NCI-H524 treated with DMSO at 0.1 percent for 48 hours (cell line): ENCODE results near the gene MTPN.

ENCODE experiments used
- DNase-seq: peaks from one replicate; lab custom pipeline; 2025; lab: John Stamatoyannopoulos, UW

The MTPN gene, protein sequence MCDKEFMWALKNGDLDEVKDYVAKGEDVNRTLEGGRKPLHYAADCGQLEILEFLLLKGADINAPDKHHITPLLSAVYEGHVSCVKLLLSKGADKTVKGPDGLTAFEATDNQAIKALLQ

GRCh38 chr7:135977007-135977741 is at the start of gene MTPN:
TSS of gene MTPN (minus strand) at chr7:135977359. CDS start at chr7:135977100, 259 bp downstream.
- peak; percentile 70 for DNase-seq

- DNase-seq = no peak
Observed at GRCh38 chr7:136026209-136026608, 49.0 kb upstream of the MTPN start.

DNA sequence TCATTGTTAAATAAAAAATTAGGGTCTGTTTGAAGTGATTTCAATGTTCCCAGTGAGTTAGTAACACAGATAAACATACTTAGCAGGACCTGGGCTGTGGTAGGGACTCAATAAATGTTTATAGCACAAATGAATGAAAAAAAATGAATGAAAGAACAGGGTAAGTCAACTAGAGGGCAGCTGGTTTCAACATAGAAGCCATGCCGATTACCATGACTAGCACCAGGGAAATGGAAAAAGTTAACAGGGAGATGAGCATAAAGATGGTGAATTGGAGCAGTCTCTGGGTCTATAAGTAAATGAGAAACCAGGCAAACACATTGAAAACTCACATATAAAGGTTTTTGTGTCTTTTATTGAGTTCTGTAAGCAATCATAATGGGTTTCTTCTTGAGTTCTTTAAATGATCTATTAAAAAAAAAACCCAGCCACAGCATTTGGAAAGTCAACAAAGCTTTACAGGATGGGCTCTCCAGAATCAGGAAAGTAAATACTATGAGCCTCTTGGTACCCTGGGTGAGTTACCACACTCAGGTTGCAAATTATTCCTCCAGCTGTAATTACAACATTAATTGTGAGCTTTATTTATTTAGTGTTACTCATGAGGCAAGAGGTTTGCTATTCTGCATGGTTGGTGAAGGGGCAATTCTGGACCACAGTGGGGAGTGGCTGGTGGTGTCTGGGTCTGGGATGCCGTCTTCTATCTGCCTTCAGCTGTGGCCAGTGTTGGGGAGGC is 46.1 kb upstream of the MTPN start:
- no peak for DNase-seq

- DNase-seq = no peak
Observed at GRCh38 chr7:136020556-136020955, 43.4 kb upstream of the MTPN start.

- DNase-seq = no peak
Observed at GRCh38 chr7:136018104-136018503, 40.9 kb upstream of the MTPN start.

DNA sequence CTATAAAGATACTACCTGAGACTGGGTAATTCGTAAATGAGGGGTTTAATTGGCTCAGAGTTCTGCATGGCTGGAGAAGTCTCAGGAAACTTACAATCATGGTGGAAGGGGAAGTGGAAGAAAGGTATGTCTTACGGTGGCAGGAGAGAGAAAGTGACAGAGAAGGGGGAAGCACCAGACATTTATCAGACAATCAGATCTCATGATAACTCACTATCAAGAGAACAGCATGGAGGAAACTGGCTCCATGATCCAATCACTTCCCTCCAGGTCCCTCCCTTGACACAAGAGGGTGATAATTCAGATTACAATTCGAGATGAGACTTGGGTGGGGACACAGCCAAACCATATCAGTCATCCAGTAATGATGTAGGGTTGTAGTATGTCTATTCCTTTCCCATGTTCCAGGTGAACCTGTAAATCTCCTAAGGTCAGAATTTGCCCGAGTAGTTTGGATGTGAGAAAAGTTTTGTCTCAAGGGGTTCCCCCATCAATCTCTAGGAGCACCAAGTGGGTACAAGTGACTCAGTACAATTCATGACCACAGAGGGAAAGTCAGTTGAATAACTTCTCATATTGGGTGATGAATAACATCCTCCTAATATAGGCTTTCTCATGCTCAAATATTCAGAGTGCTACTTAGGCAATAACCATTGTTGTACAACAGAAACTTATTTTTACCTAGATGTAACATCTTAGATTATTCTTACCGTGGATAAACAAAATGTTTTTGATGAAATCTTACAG is 39.7 kb upstream of the MTPN start:
- no peak for DNase-seq

- no peak for DNase-seq
Observed at GRCh38 chr7:136015638-136016037, 38.5 kb upstream of the MTPN start.

DNA sequence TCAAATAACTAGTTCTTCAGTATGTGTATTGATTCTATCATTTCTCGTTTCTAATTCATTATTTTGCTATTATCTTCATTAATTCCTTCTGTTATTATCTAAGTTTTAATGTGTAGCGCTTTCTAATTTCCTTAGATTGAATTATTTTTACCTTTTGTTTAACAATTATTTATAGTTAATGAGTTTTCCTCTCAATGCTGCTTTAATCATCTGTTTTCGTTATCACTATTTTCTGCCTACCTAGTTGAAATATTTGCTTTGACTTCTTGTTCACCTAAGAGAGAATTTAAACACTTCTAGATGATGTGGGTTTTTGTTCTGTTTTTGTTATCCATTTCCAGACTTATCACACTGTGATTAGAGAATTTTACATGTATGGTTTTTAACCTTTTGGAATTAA is 37.5 kb upstream of the MTPN start:
- DNase-seq = no peak

- no peak for DNase-seq
Observed at GRCh38 chr7:136012238-136012637, 35.1 kb upstream of the MTPN start.

DNA sequence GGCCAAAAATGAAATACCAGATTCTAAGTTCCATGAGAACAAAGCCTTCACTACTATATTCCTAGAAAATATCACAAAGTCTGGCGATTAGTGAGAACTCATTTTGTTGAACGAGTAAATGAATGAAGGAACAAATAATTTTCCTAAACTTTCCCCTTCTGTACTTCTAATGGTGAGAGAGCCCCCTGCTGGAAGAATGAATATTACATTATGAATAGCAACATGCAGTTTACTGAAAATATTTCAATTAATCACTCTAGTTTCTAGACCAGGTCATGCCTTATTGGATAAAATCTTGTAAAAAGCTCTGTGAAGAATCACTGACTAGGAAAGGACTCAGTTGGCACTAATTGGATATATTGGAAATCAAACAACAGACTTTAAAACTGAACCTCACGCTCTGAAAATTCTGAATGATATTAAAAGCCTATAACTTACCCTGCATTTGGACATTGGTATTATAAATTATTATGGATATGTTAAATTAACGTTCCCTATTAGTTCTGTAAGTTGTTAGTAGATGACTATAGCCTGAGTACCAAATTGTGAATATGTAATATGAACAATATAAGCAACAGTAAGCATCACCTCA is 32.4 kb upstream of the MTPN start:
- DNase-seq = no peak

DNA sequence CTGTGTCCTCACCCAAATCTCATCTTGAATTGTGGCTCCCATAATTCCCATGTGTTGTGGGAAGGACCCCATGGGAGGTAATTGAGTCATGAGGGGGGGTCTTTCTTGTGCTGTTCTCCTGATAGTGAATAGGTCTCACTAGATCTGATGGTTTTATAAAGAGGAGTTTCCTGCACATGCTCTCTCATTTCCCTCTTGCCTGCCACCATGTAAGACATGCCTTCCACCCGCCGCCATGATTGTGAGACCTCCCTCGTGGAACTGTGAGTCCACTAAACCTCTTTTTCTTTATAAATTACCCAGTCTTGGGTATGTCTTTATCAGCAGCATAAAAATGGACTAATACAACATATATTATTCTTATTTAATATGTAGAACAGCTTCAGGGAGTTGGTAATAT is 29.0 kb upstream of the MTPN start:
- no peak for DNase-seq

GRCh38 chr7:136004083-136004482 is 26.9 kb upstream of the MTPN start:
- DNase-seq = no peak

- no peak for DNase-seq
Observed at GRCh38 chr7:136002802-136003201, 25.6 kb upstream of the MTPN start.

DNA sequence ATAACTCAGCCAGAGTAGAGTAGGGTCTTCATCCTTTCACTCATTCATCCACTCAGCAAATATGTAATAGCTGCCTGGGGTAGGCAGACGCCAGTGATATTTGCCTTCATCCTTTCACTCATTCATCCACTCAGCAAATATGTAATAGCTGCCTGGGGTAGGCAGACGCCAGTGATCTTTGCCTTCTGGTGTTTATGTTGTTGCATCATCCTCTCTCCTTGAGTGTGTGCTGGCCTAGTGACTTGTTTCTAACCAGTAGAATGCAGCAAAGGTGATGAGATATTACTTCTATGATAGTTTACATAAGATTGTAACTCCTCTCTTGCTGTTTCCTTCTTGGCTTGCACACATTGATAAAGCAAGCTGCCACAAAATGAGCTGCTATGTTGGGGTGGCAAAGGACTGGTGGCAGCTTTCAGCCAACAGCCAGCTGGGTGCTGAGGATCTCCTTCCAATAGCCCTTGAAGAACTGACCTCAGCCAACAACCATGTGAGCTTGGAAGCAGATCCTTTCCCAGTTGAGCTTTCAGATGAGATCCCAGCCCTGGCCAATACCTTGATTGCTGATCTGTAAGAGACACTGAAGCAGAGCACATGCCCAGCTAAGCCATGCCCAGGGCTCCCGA is 23.2 kb upstream of the MTPN start:
- DNase-seq = no peak

GRCh38 chr7:135998081-135998480 is 20.9 kb upstream of the MTPN start:
- DNase-seq = no peak

- DNase-seq = no peak
Observed at GRCh38 chr7:135995748-135996147, 18.6 kb upstream of the MTPN start.

- DNase-seq = no peak
Observed at GRCh38 chr7:135994466-135995205, 17.5 kb upstream of the MTPN start.

DNA sequence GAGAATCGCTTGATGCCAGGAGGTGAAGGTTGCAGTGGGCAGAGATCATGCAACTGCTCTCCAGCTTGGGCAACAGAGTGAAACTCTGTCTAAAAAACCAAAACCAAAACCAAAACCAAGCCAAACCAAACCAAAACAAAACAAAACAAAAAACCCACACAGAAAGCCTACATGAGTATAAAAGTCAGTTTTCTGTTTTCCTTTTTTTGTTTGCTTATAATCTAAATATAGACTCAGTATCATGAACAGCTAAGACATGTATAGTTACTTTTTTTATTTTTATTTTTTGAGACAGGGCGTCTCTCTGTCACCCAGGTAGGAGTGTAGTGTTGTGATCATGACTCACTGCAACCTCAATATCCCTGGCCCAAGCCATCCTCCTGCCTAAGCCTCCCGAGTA is 16.8 kb upstream of the MTPN start:
- DNase-seq = no peak

GRCh38 chr7:135991906-135992305 is 14.7 kb upstream of the MTPN start:
- no peak for DNase-seq

DNA sequence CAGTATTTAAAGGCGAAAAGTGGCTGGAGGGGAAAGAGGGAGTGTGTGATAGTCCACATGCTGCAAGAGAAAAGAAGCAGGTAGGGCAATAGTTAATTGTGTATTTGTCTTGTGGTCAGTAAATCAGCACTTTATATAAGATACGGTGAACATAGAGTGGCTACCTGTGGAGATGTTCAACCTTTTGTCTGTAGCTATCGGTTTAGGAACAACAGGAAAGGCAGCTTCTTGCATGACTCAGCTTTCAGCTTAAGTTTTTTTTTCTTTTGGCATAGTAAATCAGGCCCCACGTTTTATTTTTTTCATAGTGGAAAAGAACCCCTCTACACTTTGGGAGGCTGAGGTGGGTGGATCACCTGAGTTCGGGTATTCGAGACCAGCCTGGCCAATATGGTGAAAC is 14.2 kb upstream of the MTPN start:
- no peak for DNase-seq

GRCh38 chr7:135990258-135990657 is 13.1 kb upstream of the MTPN start:
- DNase-seq = no peak
